Tibial nerve (tissue), 4 donors: ENCODE data around the gene PCYOX1L.

Source experiments
- EP300 ChIP-seq, 2 donors: sonication (generic); formaldehyde crosslinking; IDR thresholded peaks; one replicate each; pipeline ENCODE4 v1.6.1; 2017; ENCODE audit warnings: antibody characterized with exemption in 2 of 2, mild to moderate bottlenecking in 1 of 2
- POLR2A ChIP-seq, 2 donors: fragments of 450-650 bp; IDR thresholded peaks; one replicate each; pipeline ENCODE4 v1.6.1; 2017; ENCODE audit warnings: antibody characterized with exemption in 2 of 2, mild to moderate bottlenecking in 2 of 2, moderate library complexity in 2 of 2
- TF ChIP-seq, protein P1 (sequence below), 5 experiments: fragments of 200-600 bp in 3 of 5; fragments of 450-650 bp in 2 of 5; sonication (generic) in 3 of 5; IDR thresholded peaks; one replicate each; pipeline ENCODE4 v1.5.1; 2016 to 2019; ENCODE audit warnings: antibody characterized with exemption in 5 of 5, mild to moderate bottlenecking in 3 of 5, moderate library complexity in 2 of 5

DNA sequence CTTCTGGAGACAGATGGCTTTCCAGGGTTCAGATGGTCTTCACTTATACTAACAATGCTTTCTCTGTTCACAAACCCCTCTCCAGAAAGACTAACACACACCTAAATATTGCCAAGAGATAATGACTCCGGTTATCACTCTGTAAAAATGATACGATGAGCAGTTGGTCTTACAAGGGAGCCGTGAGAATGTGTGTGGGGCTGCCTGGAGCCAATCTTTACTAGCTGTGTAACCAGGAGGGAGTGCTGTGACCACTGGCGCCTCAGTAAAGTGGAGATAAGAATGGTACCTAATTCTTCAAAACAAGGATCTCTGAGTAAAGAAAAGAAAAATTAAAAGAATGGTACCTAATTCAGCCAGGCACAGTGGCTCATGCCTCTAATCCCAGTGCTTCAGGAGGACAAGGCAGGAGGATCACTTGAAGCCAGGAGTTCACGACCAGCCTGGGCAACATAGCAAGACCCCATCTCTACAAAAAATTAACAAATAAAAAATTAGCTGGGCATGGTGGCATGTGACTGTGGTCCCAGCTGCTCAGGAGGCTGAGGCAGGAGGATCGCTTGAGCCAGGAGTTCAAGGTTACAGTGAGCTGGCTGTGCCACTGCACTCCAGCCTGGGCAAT is 61.2 kb downstream of the PCYOX1L start:
- TF ChIP-seq EP300 (IDR thresholded peaks at IDR 0.05) (no peak), POLR2A (IDR thresholded peaks at IDR 0.05) (no peak)
- TF ChIP-seq, protein P1, sequence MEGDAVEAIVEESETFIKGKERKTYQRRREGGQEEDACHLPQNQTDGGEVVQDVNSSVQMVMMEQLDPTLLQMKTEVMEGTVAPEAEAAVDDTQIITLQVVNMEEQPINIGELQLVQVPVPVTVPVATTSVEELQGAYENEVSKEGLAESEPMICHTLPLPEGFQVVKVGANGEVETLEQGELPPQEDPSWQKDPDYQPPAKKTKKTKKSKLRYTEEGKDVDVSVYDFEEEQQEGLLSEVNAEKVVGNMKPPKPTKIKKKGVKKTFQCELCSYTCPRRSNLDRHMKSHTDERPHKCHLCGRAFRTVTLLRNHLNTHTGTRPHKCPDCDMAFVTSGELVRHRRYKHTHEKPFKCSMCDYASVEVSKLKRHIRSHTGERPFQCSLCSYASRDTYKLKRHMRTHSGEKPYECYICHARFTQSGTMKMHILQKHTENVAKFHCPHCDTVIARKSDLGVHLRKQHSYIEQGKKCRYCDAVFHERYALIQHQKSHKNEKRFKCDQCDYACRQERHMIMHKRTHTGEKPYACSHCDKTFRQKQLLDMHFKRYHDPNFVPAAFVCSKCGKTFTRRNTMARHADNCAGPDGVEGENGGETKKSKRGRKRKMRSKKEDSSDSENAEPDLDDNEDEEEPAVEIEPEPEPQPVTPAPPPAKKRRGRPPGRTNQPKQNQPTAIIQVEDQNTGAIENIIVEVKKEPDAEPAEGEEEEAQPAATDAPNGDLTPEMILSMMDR (IDR thresholded peaks at IDR 0.05) = no peak
